PC-9 (cell line): ENCODE data around the gene PGAM1.

ENCODE experiments used
- CTCF ChIP-seq: fragments of 200-600 bp; sonication (generic); conservative IDR thresholded peaks from 2 replicates; pipeline ENCODE4 v1.6.1; 2017; ENCODE audit warnings: mixed run types, antibody characterized with exemption, mild to moderate bottlenecking, moderate library complexity
- EZH2 ChIP-seq: fragments of 200-600 bp; sonication (generic); IDR thresholded peaks from 2 replicates; pipeline ENCODE4 v1.8.0; 2017; ENCODE audit warnings: antibody characterized with exemption, low read depth

- TF ChIP-seq CTCF (no peak), EZH2 (no peak)
Observed at GRCh38 chr10:97393034-97393573, 32.9 kb upstream of the PGAM1 start.
